Epithelial cell of proximal tubule (primary cell): ENCODE data around the gene TSPAN19. TPM values are rescaled to one million over a fixed set of nuclear protein-coding genes. Genes with fewer than 3 reads are reported as not detected.
"Not testable (repeated sequence)": the region's sequence is repeated elsewhere in the genome, so short reads cannot be mapped to it uniquely, and the experiment has no call there.

Source experiments
- DNase-seq: peaks from one replicate; pipeline ENCODE4 v3.0.0-alpha.2; 2011; ENCODE audit warnings: low read depth
- H3K4me3 ChIP-seq: 2 replicates; pipeline ENCODE4 v1.5.1; 2011; ENCODE audit warnings: low read depth, mild to moderate bottlenecking, low read length
- CTCF ChIP-seq: conservative IDR thresholded peaks from 2 replicates; pipeline ENCODE4 v1.5.1; 2012; ENCODE audit warnings: low read depth, mild to moderate bottlenecking, low read length
- total RNA-seq: library from RNA; depleted of rRNA; stranded (reverse); fragments of >200 nt; gene quantifications from 2 replicates; pipeline ENCODE4 v1.2.3, GENCODE V29; 2015

TSPAN19 gene
- total RNA-seq, 1 donor from 2014 or later, result not detected

- no peak for DNase-seq
- H3K4me3 ChIP-seq, result no peak overlapping the region
- TF ChIP-seq CTCF, result no peak
Measured at GRCh38 chr12:85017618-85018017, 18.5 kb downstream of the TSPAN19 start.

- TF ChIP-seq CTCF, result no peak
- no peak overlapping the region for H3K4me3 ChIP-seq
- no peak for DNase-seq
Measured at GRCh38 chr12:85017133-85017532, 18.9 kb downstream of the TSPAN19 start.

- peak; percentile 64 for DNase-seq
- no peak for TF ChIP-seq CTCF
- H3K4me3 ChIP-seq, result no peak overlapping the region
Measured at GRCh38 chr12:85016413-85016812, 19.7 kb downstream of the TSPAN19 start.

- DNase-seq, result peak; percentile 13
- no peak for TF ChIP-seq CTCF
- H3K4me3 ChIP-seq, result no peak overlapping the region
Measured at GRCh38 chr12:85007836-85008235, 28.2 kb downstream of the TSPAN19 start.

GRCh38 chr12:85006206-85006605 is 29.9 kb downstream of the TSPAN19 start:
- H3K4me3 ChIP-seq, result no peak overlapping the region
- DNase-seq, result no peak
- TF ChIP-seq CTCF, result no peak

- DNase-seq, result no peak
- no peak for TF ChIP-seq CTCF
Measured at GRCh38 chr12:85005615-85006014, 30.5 kb downstream of the TSPAN19 start.

GRCh38 chr12:85005047-85005446 is 31.0 kb downstream of the TSPAN19 start:
- H3K4me3 ChIP-seq, result not testable (repeated sequence)

More at GRCh38 chr12:85005615-85006014, 30.5 kb downstream of the TSPAN19 start:
- H3K4me3 ChIP-seq, result no peak overlapping the region

GRCh38 chr12:85004204-85004603 is 31.9 kb downstream of the TSPAN19 start:
- H3K4me3 ChIP-seq, result no peak overlapping the region
- no peak for DNase-seq
- TF ChIP-seq CTCF, result no peak

More at GRCh38 chr12:85005047-85005446, 31.0 kb downstream of the TSPAN19 start:
- DNase-seq, result not testable (repeated sequence)
